EH (cell line): ENCODE measurements around the gene RAPGEF3.

Source experiments
- DNase-seq: peaks from one replicate; pipeline ENCODE4 v3.0.0-alpha.2; 2015; ENCODE audit warnings: low read depth

The RAPGEF3 gene

DNA sequence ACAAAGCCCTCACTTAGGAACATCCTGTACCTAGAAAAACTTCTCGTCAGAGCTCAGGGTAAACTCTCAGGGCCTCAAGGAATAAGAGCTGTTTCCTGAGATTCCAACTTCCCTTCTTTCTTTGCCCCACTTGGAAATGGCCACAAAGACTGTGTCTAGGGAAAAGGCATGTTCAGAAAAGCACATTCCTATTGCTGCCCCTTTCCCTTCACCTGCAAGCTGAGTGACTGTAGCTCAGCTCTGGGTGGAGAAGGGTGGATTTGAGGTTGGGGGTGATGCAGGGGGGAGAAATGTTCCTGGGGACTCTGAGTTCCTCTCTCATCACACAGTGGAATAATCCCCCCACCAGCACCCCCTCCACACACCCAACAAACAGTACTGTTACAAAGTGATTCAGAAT is 40.1 kb downstream of the RAPGEF3 start:
- no peak for DNase-seq

- DNase-seq: peak; percentile 90
These were observed 41.1 kb downstream of the RAPGEF3 start for GRCh38 chr12:47717443-47718193.

GRCh38 chr12:47717046-47717442 is 41.6 kb downstream of the RAPGEF3 start:
- no peak for DNase-seq

DNA sequence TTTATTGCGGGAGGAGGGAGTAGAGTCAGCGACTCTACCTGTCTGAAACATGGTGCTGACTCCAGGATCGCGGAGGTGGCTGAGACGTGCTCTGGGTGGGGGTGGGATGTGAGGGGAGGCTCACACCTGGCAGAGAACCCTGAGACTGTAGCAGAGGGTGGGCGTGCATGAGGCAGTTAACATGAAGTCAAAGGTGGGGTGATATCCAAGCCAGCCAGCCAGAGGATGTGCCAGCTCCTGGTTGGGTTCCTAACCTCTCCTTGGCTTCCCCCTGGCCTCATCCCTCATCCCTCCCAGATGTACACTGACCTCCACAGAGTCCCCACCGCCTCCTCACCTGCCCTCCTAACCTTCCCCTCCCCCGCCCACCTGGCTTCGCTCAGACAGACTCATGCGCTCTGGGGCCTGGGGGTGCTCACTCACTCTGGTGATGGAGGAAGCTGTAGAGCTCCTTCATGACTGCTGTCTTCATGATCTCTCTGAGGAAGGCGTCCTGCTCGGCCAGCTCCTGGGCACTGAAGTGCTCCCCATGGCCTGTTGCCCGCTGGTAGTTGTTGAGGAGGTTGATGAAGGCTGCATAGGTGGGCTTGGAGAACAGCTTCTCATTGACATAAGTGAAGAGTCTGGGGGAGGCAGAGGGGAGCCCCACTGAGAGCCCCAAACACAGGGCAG is 42.7 kb downstream of the RAPGEF3 start:
- no peak for DNase-seq

- DNase-seq: peak; percentile 78
These were observed 43.2 kb downstream of the RAPGEF3 start for GRCh38 chr12:47715393-47715876.

DNA sequence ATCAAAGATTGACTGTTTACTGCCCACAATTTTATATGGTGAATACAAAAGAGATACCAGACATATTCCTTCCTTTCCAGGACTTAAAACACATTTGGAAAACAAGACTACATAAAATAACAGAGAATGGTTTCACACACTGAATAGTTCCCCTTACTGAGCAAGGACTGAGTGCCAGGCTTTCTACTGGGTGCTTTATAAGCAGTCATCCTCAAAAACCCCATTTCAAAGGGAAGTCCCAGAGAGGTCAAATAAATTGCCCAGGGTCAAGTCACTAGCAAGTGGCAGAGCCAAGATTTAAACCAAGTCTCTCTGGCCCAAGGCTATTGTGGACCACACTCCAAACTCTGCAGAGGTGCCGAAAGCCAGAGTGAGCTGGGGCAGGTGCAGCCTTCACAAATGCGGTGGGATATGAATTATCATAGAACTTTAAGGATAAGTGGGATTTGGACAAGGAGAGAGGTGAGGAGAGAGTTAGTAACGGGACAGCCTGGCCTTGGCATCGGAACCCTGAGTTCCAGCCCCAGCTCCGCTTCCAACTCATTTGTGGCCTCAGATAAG is 43.8 kb downstream of the RAPGEF3 start:
- no peak for DNase-seq

DNA sequence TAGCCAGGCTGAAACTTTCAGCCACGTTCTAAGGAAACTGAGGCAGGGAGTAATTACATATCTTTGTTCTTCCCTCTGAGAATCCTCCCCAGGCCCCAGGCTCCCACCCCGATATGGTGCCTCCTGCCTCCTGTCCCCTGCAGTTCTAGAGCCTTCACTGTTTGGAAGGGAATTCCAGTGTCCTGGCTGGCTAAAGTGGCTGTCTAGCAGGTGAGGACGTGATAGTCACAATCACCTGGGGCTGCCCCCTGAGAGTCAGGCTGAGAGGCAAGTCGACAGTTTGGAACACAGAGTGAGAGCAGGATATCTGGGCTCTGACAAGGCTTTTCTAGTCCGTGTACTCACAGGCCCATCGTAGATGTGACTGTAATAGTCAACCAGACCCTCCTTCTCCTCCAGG is 46.5 kb downstream of the RAPGEF3 start:
- DNase-seq: no peak

DNA sequence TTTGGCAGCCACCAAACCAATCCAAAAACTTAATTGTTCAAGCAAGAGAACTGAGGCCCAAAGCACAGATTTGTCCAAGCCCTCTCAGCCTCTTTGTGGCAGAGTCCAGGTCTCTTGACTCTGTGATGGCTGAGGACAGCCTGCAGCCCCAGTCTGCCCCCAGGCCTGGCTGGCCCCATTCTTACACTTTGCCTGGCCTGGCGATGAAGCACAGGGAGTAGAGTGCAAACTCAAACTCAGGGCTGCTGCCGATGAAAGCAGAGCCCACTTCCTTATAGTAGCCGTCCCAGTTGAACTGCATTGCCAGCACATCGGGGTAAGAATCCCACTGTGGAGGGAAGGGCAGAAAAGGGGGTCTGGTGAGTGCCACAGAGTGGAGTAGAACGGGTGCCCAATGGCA is 47.2 kb downstream of the RAPGEF3 start:
- no peak for DNase-seq

DNA sequence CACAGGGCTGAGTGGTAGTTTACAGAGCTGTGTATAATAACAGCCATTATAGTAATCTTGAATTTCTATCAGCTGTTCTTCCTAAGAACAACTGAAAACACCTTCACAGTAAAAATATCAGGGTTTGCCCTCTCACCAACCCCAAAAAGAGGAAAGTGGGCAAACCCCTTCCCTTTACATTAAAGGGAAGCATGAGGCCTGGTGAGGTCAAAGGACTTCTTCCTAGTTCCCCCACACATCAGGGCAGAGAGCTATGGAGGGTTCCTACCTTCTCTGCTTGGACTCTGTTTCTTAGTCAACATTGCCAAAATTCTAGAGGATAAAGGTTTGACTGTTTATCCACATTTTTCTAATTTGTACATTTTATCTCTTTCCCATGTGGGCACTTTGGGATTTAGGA is 48.4 kb downstream of the RAPGEF3 start:
- no peak for DNase-seq

- no peak for DNase-seq
These were observed 49.0 kb downstream of the RAPGEF3 start for GRCh38 chr12:47709671-47710070.

GRCh38 chr12:47709237-47709636 is 49.4 kb downstream of the RAPGEF3 start:
- no peak for DNase-seq

- DNase-seq: no peak
These were observed 50.7 kb downstream of the RAPGEF3 start for GRCh38 chr12:47707905-47708543.

GRCh38 chr12:47707355-47707754 is 51.3 kb downstream of the RAPGEF3 start:
- DNase-seq: no peak

DNA sequence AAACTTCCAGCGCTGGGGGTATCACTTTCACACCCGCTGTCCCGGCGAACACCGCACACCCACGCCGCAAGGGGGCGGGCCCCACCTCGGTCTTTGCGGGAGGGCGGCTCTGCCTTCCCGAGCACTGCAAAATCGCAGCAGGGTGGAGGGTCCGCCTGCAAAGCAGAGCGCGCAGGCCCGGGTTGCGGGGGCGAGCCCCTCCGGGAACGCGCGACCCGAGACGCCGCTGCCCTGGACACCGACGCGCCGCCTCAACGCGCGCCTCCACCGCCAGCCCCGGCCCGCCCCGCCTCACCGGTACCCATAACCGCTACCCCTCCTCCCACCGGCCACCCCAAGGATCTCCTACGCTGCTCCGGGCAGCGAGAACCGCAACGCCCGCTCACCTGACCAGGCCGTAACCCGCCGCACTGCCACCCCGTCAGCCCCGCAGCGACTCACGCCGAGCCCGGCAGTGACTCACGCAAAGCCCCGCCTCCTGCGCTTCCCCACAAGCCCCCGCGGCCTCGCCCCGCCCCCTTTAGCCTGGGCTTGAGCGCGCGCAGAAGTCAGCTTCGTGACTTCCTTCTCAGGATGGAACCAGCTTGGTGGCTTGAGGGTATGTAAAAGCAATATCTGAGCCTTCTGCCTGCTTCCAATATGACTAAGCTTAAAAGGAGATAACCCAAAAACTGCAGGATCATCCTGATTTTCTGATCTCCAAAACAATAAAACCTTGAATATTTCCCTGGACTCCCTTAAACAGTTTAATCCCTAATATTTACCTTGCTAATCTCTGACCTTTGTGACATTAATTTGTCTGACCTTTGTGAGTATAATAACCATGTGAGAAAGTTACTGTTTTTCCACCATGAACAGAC is 52.9 kb downstream of the RAPGEF3 start, which contains the start of gene RPAP3:
TSS of gene RPAP3 (minus strand) at position 465 of the 860 bp plus-strand sequence. CDS start 3,190 bp downstream, outside the sequence.
- DNase-seq: peak; percentile 94

DNA sequence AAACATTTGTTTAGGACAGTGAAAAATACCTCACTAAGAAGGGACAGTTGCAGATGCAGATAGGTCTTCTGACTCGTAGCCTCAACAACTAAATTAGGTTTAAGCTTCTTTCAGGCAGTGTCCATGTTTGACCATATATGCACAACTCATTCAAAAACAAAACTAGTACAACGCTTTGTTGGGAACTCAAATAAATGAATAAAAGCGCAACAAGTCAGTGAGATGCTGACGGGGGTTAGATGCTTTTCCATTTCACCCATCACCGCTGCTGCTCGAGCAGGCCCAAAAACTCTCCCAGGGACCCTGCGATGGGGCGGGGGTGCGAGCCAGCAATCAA is 53.5 kb downstream of the RAPGEF3 start:
- DNase-seq: no peak

GRCh38 chr12:47704719-47705118 is 54.0 kb downstream of the RAPGEF3 start:
- no peak for DNase-seq

GRCh38 chr12:47700263-47700662 is 58.4 kb downstream of the RAPGEF3 start:
- DNase-seq: no peak

- no peak for DNase-seq
These were observed 60.0 kb downstream of the RAPGEF3 start for GRCh38 chr12:47698631-47699030.

- DNase-seq: no peak
These were observed 60.6 kb downstream of the RAPGEF3 start for GRCh38 chr12:47698055-47698454.

DNA sequence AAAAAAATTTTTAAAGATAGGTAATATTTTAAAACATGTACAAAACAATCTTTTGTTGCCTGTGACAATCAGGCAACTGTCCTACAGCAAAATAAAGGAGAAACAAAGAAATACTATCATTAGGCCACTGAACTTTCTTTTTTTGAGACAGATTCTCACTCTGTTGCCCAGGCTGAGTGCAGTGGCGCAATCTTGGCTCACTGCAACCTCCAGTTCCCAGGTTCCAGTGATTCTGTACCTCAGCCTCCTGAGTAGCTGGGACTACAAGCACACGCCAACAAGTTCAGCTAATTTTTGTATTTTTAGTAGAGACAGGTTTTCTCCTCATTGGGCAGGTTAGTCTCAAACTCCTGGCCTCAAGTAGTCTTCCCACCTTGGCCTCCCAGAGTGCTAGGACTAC is 69.5 kb downstream of the RAPGEF3 start:
- DNase-seq: no peak

GRCh38 chr12:47687636-47688035 is 71.0 kb downstream of the RAPGEF3 start:
- DNase-seq: no peak
